Tibial nerve (tissue), 4 donors: ENCODE data around the gene MS4A2. TPM values are rescaled to one million over a fixed set of nuclear protein-coding genes. Genes with fewer than 3 reads are reported as not detected.
"Not testable (repeated sequence)": the region's sequence is repeated elsewhere in the genome, so short reads cannot be mapped to it uniquely, and the experiment has no call there.

Experiments used
- DNase-seq, 2 donors: peaks; one replicate each; pipeline ENCODE4 v3.0.0-alpha.2; 2019; ENCODE audit warnings: low spot score in 2 of 2
- H3K27ac ChIP-seq, 4 donors: fragments of 200-600 bp; sonication (generic) in 3 of 4; one replicate each; pipeline ENCODE4 v1.5.1; 2017 to 2019; ENCODE audit warnings: mild to moderate bottlenecking in 1 of 4
- H3K27me3 ChIP-seq, 2 donors: fragments of 200-600 bp; sonication (generic) in 1 of 2; one replicate each; pipeline versions ENCODE4 v1.5.1 to v1.6.0; 2017 to 2019
- H3K36me3 ChIP-seq, 3 donors: fragments of 200-600 bp; sonication (generic); one replicate each; pipeline ENCODE4 v1.5.1; 2018 to 2019
- H3K4me1 ChIP-seq, 4 donors: fragments of 200-600 bp; sonication (generic) in 3 of 4; one replicate each; pipeline ENCODE4 v1.5.1; 2017 to 2019
- H3K4me3 ChIP-seq, 4 donors: fragments of 200-600 bp; sonication (generic) in 3 of 4; one replicate each; pipeline ENCODE4 v1.5.1; 2017 to 2019; ENCODE audit warnings: mild to moderate bottlenecking in 1 of 4, moderate library complexity in 1 of 4
- H3K9me3 ChIP-seq, 4 donors: fragments of 200-600 bp; sonication (generic) in 3 of 4; one replicate each; pipeline ENCODE4 v1.5.1; 2017 to 2019
- EP300 ChIP-seq, 2 donors: sonication (generic); formaldehyde crosslinking; IDR thresholded peaks; one replicate each; pipeline ENCODE4 v1.6.1; 2017; ENCODE audit warnings: antibody characterized with exemption in 2 of 2, mild to moderate bottlenecking in 1 of 2
- POLR2A ChIP-seq, 2 donors: fragments of 450-650 bp; IDR thresholded peaks; one replicate each; pipeline ENCODE4 v1.6.1; 2017; ENCODE audit warnings: antibody characterized with exemption in 2 of 2, mild to moderate bottlenecking in 2 of 2, moderate library complexity in 2 of 2
- WGBS, 2 donors: methylation state at CpG; one replicate each; pipeline ENCODE4 v1.1.5; 2018; 5-methylcytosine and 5-hydroxymethylcytosine counted together
- total RNA-seq, 4 donors: library from RNA; depleted of rRNA; stranded (reverse); fragments of >200 nt; gene quantifications; one replicate each; pipeline ENCODE4 v1.1.0, GENCODE V29; 2016
- TF ChIP-seq, protein P1 (sequence below), 5 experiments: fragments of 200-600 bp in 3 of 5; fragments of 450-650 bp in 2 of 5; sonication (generic) in 3 of 5; IDR thresholded peaks; one replicate each; pipeline ENCODE4 v1.5.1; 2016 to 2019; ENCODE audit warnings: antibody characterized with exemption in 5 of 5, mild to moderate bottlenecking in 3 of 5, moderate library complexity in 2 of 5

The MS4A2 gene
- total RNA-seq, 4 donors from 2014 or later, result 1.8 to 1.9 TPM; not detected in 2

DNA sequence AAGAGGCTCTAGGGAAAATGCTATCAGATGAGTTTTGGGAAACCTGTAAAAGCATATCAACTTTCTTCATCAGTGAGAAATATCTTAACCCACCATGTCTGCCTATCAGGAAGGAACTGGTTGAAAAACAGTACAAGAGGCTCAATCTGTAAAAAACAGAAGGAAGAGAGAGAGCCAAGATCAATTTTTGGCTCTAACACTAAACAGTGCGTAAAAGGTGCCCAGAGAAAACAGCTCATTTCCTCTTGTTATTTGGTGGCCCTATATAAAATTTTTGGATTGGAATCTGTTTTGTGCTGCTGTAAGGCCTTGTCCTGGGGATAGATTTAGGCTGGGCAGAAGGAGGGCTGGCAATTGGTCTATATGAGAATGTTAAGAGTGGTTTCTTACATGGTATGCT is 12.1 kb downstream of the MS4A2 start:
- TF ChIP-seq POLR2A (IDR thresholded peaks at IDR 0.05), result no peak
- TF ChIP-seq, protein P1, sequence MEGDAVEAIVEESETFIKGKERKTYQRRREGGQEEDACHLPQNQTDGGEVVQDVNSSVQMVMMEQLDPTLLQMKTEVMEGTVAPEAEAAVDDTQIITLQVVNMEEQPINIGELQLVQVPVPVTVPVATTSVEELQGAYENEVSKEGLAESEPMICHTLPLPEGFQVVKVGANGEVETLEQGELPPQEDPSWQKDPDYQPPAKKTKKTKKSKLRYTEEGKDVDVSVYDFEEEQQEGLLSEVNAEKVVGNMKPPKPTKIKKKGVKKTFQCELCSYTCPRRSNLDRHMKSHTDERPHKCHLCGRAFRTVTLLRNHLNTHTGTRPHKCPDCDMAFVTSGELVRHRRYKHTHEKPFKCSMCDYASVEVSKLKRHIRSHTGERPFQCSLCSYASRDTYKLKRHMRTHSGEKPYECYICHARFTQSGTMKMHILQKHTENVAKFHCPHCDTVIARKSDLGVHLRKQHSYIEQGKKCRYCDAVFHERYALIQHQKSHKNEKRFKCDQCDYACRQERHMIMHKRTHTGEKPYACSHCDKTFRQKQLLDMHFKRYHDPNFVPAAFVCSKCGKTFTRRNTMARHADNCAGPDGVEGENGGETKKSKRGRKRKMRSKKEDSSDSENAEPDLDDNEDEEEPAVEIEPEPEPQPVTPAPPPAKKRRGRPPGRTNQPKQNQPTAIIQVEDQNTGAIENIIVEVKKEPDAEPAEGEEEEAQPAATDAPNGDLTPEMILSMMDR (IDR thresholded peaks at IDR 0.05), result no peak
- TF ChIP-seq EP300 (IDR thresholded peaks at IDR 0.05), result no peak
- H3K36me3 ChIP-seq, result no peaks in the 10 kb centered on the region
- WGBS, 2 donors, result 80 to 84% methylated on average over 1 of the region's 1 CpG
- no peak for DNase-seq
- no peaks in the 10 kb centered on the region for H3K27me3 ChIP-seq
- H3K27ac ChIP-seq, result no peak overlapping the region
- H3K4me3 ChIP-seq, result no peak overlapping the region
- no peaks in the 10 kb centered on the region for H3K4me1 ChIP-seq
- no peaks in the 10 kb centered on the region for H3K9me3 ChIP-seq

DNA sequence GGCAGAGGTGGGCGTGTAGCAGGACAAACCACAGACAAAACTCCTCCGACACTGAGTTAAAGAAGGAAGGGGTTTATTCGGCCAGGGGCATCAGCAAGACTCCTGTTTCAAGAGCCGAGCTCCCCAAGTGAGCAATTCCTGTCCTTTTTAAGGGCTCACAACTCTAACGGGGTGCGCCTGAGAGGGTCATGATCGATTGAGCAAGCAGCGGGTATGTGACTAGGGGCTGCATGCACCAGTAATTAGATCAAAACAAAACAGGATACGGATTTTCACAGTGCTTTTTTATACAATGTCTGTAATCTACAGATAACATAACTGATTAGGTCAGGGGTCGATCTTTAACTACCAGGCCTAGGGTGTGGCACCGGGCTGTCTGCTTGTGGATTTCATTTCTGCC is 12.9 kb downstream of the MS4A2 start:
- not testable (repeated sequence) for H3K36me3 ChIP-seq, H3K9me3 ChIP-seq, H3K27me3 ChIP-seq, H3K4me3 ChIP-seq, H3K27ac ChIP-seq, H3K4me1 ChIP-seq, DNase-seq
- WGBS, 2 donors, result 83 to 88% methylated on average over 11 of the region's 11 CpGs

GRCh38 chr11:60104471-60105115 is 16.1 kb downstream of the MS4A2 start:
- not testable (repeated sequence) for H3K27ac ChIP-seq, H3K4me3 ChIP-seq, H3K9me3 ChIP-seq, H3K36me3 ChIP-seq, H3K27me3 ChIP-seq, DNase-seq, H3K4me1 ChIP-seq
- whole genome bisulfite sequencing, 2 donors, result 73 to 74% methylated on average over 8 of the region's 8 CpGs

- WGBS, 2 donors, result 86 to 91% methylated on average over 5 of the region's 5 CpGs
These were observed 20.2 kb downstream of the MS4A2 start for GRCh38 chr11:60108631-60109030.

DNA sequence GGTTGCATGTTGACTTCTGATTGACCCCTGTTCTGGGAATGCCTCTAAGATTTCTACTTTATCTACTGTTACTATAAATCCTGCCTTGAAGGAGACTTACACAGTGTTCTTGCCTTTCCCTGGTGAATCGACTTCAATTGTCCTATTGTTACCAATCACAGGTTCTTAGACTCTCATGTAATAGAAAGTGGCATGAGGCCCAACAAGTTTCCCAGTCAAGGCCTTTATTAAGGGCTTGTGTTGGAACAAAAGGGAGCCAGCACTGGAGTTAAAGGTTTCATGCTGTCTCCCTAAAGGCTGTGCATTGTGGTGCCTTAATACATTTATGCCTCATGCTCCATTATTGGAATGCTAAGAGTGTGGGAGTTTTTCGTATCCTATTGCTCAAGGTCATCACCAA is 23.3 kb downstream of the MS4A2 start:
- WGBS, 2 donors, result 41 to 53% methylated on average over 2 of the region's 2 CpGs

More at GRCh38 chr11:60108631-60109030, 20.2 kb downstream of the MS4A2 start:
- not testable (repeated sequence) for H3K9me3 ChIP-seq, H3K4me3 ChIP-seq, H3K27me3 ChIP-seq, H3K36me3 ChIP-seq, H3K27ac ChIP-seq, DNase-seq, H3K4me1 ChIP-seq

DNA sequence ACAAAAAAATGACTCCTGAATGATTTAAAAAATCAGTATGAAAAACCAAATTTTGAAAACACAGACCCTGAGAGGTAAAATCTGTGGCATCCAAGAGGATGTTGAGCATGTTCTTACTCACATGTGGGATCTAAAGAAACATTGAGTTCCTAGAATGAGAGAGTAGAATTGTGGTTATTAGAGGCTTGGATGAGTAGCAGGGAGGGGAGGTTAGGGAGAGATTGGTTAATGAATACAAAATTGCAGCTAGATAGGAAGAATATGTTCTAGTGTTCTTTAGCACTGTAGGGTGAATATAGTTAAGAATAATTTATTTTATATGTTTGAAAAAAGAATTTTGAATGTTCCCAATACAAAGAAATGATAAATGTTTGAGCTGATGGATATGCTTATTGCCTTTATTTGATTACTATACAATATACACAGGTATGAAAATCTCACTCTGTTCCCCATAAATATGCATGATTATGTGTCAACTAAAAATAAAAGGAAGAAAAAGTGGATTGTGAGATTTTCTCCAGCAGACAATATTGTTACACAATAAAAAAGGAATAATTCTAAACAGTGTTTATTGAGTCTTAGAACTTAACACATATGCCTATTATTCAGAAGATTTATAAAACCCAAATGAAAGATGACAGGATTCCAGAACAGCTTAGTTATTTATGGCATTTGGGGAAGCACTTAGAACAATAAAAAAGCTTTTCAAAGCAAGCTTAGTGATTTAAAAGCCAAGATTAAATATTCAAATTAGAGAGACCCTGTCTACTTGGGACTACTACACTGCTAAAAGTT is 28.7 kb downstream of the MS4A2 start:
- H3K4me1 ChIP-seq, result no peaks in the 10 kb centered on the region

More for the DNA sequence above, 23.3 kb downstream of the MS4A2 start:
- no peak overlapping the region for H3K4me3 ChIP-seq
- no peak for DNase-seq
- H3K27me3 ChIP-seq, result no peaks in the 10 kb centered on the region
- H3K4me1 ChIP-seq, result no peaks in the 10 kb centered on the region
- no peaks in the 10 kb centered on the region for H3K36me3 ChIP-seq
- no peaks in the 10 kb centered on the region for H3K9me3 ChIP-seq
- TF ChIP-seq, protein P1 (IDR thresholded peaks at IDR 0.05), result no peak
- H3K27ac ChIP-seq, result no peak overlapping the region

More for the DNA sequence above, 28.7 kb downstream of the MS4A2 start:
- no peak for DNase-seq
- Histone ChIP-seq H3K27me3 (no peaks in the 10 kb centered on the region), H3K36me3 (no peaks in the 10 kb centered on the region), H3K4me3 (no peak overlapping the region), H3K27ac (no peak overlapping the region), H3K9me3 (no peaks in the 10 kb centered on the region)
- TF ChIP-seq, protein P1 (IDR thresholded peaks at IDR 0.05), result no peak
- TF ChIP-seq EP300 (IDR thresholded peaks at IDR 0.05) (no peak), POLR2A (IDR thresholded peaks at IDR 0.05) (no peak)
